Tongue (tissue), 2 donors: Measurements from ENCODE around the gene MYO16. TPM values are rescaled to one million over a fixed set of nuclear protein-coding genes. Genes with fewer than 3 reads are reported as not detected.

Source experiments
- DNase-seq: peaks from one replicate; pipeline ENCODE4 v3.0.0-alpha.2; 2015
- total RNA-seq: library from RNA; depleted of rRNA; stranded (reverse); fragments of >200 nt; gene quantifications from one replicate; pipeline ENCODE4 v1.2.3, GENCODE V29; 2014

MYO16 gene
- total RNA-seq, 1 donor from 2014 or later = 12.2 TPM

GRCh38 chr13:109244566-109244965 is 615.2 kb downstream of the MYO16 start:
- no peak for DNase-seq

GRCh38 chr13:109246001-109246400 is 616.6 kb downstream of the MYO16 start:
- no peak for DNase-seq

GRCh38 chr13:109249780-109250528 is 620.5 kb downstream of the MYO16 start:
- no peak for DNase-seq

- DNase-seq = no peak
Observed at GRCh38 chr13:109251956-109252355, 622.5 kb downstream of the MYO16 start.

GRCh38 chr13:109253316-109253715 is 623.9 kb downstream of the MYO16 start:
- DNase-seq = no peak

GRCh38 chr13:109254274-109254673 is 624.9 kb downstream of the MYO16 start:
- DNase-seq = no peak

- DNase-seq = no peak
Observed at GRCh38 chr13:109255141-109255856, 625.9 kb downstream of the MYO16 start.

GRCh38 chr13:109256866-109257760 is 627.7 kb downstream of the MYO16 start:
- peak; percentile 16 for DNase-seq
